GM12865 (cell line): ENCODE data around the gene MTPN.

Experiments used
- DNase-seq: peaks from one replicate; pipeline ENCODE4 v3.0.0; 2010; ENCODE audit warnings: low read depth
- H3K4me3 ChIP-seq: 2 replicates; pipeline ENCODE4 v1.5.1; 2011; ENCODE audit warnings: mild to moderate bottlenecking, low read depth, low read length, control low read depth
- TF ChIP-seq, protein P1 (sequence below): IDR thresholded peaks from 2 replicates; pipeline ENCODE4 v1.5.1; 2011; ENCODE audit warnings: low read length, control low read depth, low read depth, inconsistent platforms; ENCODE audit not compliant: insufficient read depth; ENCODE audit errors: missing control alignments

Gene MTPN

DNA sequence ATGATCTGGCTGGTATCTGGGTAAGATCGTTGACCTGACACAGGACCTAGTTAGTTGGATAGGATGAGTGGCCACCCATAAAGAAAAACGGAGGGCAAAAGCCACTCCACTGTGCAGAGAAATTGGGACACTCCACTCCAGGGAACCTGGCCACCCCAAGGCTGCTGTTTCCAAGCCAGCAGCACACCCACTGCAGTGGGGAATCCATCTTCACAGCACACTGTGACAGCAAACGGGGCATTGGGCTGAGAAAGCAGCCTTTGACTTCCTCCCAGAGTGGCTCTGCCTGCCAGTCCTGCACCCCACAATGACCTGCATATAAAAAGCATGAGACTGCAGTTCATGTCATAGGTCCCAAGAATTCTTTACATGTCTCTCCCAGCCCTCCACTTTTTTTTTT lies 52.9 kb downstream of the MTPN start:
- TF ChIP-seq, protein P1, sequence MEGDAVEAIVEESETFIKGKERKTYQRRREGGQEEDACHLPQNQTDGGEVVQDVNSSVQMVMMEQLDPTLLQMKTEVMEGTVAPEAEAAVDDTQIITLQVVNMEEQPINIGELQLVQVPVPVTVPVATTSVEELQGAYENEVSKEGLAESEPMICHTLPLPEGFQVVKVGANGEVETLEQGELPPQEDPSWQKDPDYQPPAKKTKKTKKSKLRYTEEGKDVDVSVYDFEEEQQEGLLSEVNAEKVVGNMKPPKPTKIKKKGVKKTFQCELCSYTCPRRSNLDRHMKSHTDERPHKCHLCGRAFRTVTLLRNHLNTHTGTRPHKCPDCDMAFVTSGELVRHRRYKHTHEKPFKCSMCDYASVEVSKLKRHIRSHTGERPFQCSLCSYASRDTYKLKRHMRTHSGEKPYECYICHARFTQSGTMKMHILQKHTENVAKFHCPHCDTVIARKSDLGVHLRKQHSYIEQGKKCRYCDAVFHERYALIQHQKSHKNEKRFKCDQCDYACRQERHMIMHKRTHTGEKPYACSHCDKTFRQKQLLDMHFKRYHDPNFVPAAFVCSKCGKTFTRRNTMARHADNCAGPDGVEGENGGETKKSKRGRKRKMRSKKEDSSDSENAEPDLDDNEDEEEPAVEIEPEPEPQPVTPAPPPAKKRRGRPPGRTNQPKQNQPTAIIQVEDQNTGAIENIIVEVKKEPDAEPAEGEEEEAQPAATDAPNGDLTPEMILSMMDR, result no peak
- no peak for DNase-seq

DNA sequence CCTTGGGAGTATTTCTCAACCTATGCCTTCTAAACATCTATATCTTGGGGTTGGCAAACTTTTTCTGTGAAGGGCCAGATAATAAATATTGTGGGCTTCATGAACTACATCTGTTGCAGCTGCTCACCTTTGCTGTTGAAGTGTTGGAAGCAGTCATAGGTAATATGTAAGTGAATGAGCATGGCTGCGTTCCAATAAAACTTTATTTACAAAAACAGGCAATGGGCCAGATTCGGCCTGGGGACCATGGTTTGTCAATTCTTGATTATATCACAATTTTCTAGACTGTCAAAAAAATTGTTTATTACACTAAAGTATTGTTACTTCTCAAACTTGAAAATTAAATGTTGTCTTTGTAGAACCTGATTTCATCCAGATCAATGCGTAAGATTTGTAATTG lies 54.9 kb downstream of the MTPN start:
- TF ChIP-seq, protein P1, result no peak
- H3K4me3 ChIP-seq, result no peak overlapping the region
- no peak for DNase-seq

More for the DNA sequence above, 52.9 kb downstream of the MTPN start:
- H3K4me3 ChIP-seq, result no peak overlapping the region

DNA sequence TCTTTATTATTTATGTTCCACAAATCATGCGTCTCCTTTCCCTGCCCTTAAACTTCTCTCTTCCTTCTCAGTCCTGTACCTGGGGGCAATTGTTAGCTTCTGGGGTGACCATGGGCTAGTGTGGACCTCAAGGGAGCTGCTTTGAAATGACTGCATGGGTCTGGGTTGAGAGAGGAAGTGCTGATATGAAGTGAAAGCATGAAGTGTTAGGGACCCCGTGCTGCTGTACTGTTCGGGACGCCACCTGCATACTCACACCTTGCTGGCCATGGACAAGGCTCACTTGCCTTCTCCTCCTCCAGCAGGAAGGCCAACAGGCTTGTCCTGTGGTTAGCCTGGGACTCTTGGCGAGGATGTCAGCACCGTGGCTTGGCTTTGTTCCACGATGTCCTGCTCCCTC lies 56.7 kb downstream of the MTPN start:
- TF ChIP-seq, protein P1, result no peak
- no peak overlapping the region for H3K4me3 ChIP-seq
- DNase-seq, result no peak

DNA sequence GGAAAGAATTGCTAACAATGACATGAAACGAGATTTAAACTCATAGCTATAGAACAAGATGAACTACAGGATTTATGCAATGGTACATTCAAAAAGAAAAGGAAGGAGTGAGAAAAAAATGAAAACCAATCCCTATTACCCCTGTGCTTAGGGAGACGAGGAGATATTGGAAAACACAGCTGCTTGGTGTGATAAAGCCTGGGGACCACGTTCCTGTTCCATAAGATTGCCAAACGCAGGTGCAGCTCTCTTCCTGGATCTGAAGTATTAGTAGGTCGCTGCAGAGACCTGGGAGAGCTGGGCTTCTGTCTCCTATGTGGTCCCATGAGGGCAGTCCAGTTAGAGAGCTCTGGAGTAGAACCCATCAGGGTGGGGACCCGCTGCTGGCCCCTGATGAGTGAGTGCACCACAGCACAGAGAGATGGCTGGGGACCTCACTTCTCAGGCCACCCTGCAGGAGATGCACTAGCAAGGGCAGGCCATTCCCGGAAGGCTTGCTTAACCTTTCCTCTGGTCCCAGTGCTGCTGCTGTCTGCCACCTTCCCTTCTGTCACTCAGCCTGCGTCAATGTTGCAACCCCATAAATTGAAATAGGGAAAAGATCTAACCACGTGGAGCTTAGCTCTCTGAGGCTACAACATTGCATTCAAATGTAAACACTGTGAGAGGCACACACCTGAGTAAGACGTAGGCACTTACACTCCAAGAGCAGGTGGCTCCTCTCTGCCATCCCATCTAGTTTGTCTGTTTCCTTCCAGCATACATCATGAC lies 57.9 kb downstream of the MTPN start:
- no peak overlapping the region for H3K4me3 ChIP-seq
- TF ChIP-seq, protein P1, result no peak
- no peak for DNase-seq

DNA sequence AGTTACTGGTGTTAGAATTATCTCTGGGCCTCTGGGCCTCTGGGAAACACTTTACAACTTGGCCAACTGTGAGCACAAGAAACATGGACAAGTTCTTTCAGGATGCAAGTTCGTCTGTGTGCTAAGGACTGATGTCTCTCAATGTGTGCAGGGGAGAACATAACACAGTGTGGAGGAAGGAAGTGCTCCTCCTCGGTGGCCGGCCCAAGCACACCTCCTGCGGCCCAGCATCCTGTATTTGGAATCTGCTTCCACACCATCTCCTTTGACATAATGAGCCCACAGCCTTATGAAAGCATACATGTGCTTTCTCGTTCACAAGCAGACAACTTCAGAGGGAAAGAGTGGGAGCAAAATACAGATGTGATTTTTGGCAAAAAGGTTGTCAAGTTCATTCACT lies 59.0 kb downstream of the MTPN start:
- H3K4me3 ChIP-seq, result no peak overlapping the region
- TF ChIP-seq, protein P1, result no peak
- no peak for DNase-seq

DNA sequence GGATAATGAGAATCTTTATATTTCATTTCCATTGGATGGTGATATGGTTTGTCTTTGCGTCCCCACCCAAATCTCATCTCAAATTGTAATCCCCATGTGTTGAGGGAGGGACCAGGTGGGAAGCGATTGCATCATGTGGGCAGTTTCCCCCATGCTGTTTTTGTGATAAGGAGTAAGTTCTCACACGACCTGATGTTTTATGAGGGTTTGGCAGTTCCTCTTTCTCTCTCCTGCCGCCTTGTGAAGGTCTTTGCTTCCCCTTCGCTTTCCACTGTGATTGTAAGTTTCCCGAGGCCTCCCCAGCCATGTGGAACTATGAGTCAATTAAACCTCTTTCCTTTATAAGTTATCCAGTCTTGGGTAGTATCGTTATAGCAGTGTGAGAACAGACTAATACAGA lies 59.4 kb downstream of the MTPN start:
- TF ChIP-seq, protein P1, result no peak
- H3K4me3 ChIP-seq, result no peak overlapping the region
- no peak for DNase-seq

DNA sequence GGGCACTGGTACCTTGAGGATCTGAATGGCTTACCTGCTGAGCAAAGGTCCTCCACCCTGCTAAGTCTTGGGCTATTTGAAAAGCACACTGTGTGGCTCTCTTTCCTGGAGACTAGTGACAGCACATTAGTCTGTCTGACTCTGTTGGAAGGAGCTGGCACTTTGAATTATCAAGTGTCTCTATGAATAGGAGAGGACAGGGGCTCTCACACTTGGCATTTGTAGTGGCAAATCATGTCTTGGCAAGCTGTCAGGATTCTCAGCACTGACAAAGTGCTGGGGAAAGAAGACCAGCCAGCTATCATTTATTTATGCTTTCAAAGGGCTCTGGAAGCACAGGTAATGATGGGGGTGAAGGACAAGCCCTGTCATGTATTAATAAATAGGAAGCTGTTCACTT lies 62.8 kb downstream of the MTPN start:
- TF ChIP-seq, protein P1, result no peak
- no peak for DNase-seq

More for the DNA sequence above, 62.8 kb downstream of the MTPN start:
- no peak overlapping the region for H3K4me3 ChIP-seq
